Stimulated activated CD4-positive, alpha-beta T cell treated with anti-CD3 and anti-CD28 coated beads, Interleukin-1b, Interleukin-23, amount 100 ng/mL, for 4 hours (primary cell): Measurements from ENCODE around the gene RESP18.
"Not testable (repeated sequence)": the region's sequence is repeated elsewhere in the genome, so short reads cannot be mapped to it uniquely, and the experiment has no call there.

Source experiments
- DNase-seq, 2 donors: peaks; one replicate each; pipeline ENCODE4 v3.0.0-alpha.2; 2020; ENCODE audit warnings: low read depth in 2 of 2

RESP18 gene

DNA sequence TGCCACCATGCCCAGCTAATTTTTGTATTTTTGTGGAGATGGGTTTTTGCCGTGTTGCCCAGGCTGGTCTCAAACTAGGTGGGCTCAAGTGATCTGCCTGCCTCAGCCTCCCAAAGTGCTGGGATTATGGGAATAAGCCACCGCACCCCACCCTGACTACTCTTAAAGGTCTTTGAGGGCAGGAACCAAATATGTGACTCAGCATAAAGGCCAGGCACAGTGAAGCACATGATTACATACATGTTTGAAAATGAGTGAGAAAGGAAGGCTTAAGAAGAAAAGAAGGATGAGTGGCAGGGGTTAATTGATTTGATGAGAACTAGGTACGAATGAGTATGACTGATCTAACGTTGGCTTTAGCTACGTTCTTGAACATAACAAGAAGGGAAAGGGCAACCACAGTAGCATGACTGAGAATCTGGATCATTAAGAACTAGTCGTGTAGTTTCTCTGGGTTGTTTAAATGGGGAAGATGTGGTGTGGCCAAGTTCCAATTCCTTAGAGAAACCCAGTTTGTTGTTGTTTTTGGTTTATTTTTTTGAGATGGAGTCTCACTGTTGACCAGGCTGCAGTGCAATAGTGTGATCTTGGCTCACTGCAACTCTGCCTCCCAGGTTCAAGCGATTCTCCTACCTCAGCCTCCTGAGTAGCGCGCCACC lies 6.8 kb downstream of the RESP18 start:
- DNase-seq = no peak

- no peak for DNase-seq
Measured at GRCh38 chr2:219325136-219325535, 7.4 kb downstream of the RESP18 start.

GRCh38 chr2:219323434-219323833 lies 9.1 kb downstream of the RESP18 start:
- DNase-seq = no peak

DNA sequence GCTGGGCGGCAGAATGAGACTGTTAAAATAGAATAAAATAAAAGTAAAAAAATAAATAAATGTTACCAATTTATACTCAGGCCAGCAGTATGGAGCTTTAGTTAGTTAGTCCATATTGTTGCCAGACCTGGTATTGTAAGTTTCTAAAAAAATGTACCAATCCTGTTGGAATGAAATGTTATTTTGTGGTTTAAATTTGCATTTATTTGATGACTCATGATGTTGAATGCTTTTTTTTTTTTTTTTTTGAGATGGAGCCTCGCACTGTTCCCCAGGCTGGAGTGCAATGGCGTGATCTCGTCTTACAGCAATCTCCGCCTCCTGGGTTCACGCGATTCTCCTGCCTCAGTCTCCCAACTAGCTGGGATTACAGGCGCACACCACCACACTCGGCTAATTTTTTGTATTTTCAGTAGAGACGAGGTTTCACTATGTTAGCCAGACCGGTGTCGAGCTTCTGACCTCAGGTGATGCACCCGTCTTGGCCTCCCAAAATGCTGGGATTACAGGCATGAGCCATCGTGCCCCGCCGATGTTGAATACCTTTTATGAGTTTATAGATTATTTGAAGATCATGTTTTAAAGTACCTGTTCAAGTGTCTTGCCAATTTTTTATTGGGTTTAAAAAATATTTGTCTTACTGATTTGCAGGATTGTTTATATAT lies 17.6 kb downstream of the RESP18 start:
- DNase-seq = no peak

GRCh38 chr2:219312683-219313263 lies 19.8 kb downstream of the RESP18 start:
- not testable (repeated sequence) for DNase-seq

DNA sequence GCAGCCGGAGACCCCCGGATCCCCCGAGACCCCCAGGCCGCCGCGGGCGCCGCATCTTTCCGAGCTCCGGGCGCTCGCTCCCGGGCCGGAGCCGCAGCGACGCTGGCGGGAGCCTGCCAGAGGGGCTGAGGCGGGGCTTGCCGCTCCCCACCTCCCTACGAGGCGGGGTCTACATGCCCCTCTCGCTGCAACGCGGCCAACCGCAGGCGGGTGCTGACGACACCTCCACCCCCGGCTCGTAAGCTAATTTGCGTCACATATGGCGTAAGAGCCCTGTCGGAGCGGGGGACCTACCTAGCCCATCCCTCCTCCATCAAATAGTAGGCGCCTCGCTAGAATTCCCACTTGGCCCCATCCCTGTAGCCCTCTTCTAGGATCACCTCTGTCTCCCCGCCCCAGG lies 23.3 kb downstream of the RESP18 start, which contains the start of gene PTPRN:
Gene PTPRN, minus strand, starts transcription at position 124 of the 400 bp plus-strand sequence. Its CDS starts 69 bp downstream, at position 55.
- DNase-seq = no peak

GRCh38 chr2:219308142-219309101 lies 24.1 kb downstream of the RESP18 start:
- peak; percentile 53 to 64 for DNase-seq

GRCh38 chr2:219306047-219306446 lies 26.5 kb downstream of the RESP18 start:
- no peak for DNase-seq

GRCh38 chr2:219304223-219304622 lies 28.3 kb downstream of the RESP18 start:
- DNase-seq = no peak

DNA sequence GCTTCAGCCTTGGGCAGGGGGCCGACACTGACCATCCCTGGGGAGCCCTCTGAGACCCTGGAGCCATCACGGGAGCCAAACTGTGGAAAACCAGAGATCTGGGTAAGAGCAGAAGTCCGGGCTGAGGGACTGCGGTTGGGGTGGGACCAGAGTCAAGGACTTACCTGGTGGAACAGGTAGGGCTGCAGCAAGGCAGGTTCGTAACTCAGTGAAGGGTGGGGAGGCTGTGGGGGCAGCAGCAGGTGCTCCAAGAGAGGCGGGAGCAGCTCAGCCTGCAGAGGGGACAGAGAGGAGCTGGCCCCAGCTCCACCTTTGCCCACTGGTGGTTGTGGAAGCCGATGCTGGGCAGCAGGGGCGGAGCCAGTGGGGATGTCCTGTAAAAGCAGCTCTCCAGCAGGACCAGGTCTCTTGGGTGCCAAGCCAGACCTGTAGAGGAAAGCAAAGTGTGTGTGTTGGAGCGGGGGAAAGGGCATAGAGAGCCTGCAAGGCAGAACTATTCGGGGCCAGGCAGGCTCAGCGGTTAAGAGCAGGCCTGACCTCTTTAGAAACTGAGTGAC lies 30.1 kb downstream of the RESP18 start:
- no peak for DNase-seq

GRCh38 chr2:219300022-219300421 lies 32.5 kb downstream of the RESP18 start:
- DNase-seq = no peak

GRCh38 chr2:219299372-219299760 lies 33.2 kb downstream of the RESP18 start:
- no peak for DNase-seq

GRCh38 chr2:219298759-219299371 lies 33.7 kb downstream of the RESP18 start:
- peak; percentile 87 to 92 for DNase-seq

GRCh38 chr2:219297766-219298456 lies 34.6 kb downstream of the RESP18 start:
- no peak for DNase-seq

- no peak for DNase-seq
Measured at GRCh38 chr2:219296631-219297391, 35.7 kb downstream of the RESP18 start.

DNA sequence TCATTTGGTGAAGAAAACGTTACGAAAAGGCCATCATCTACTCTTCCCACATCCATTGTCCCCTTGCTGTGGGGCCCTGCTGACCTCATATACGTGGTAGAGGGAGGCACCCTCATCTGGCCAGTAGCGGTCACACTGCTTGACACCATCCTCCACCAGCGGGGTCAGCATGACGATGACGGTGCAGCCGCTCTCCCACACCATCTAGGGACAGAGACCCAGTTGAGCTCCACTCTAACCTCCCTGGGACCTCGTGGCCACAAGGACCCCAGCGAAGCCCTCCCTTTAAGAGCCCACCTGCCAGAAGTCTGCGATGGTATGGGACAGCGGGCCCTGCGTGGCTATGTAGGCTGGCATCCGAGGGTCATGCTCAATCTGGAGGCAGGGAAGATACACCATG lies 36.4 kb downstream of the RESP18 start:
- no peak for DNase-seq

GRCh38 chr2:219294356-219295351 lies 37.9 kb downstream of the RESP18 start:
- DNase-seq = peak; percentile 88

- no peak for DNase-seq
Measured at GRCh38 chr2:219293736-219294231, 38.8 kb downstream of the RESP18 start.
